SIG-M5 treated with dmso at 0.1 percent for 504 hours (cell line): ENCODE results near the gene FMNL2.

ENCODE experiments used
- DNase-seq: peaks from one replicate; lab custom pipeline; 2025; ENCODE audit not compliant: unreplicated experiment; lab: John Stamatoyannopoulos, UW

The FMNL2 gene

GRCh38 chr2:152569186-152569585 is 234.2 kb downstream of the FMNL2 start:
- DNase-seq, result no peak

- no peak for DNase-seq
Measured at GRCh38 chr2:152571048-152571766, 236.2 kb downstream of the FMNL2 start.

GRCh38 chr2:152572031-152572430 is 237.1 kb downstream of the FMNL2 start:
- no peak for DNase-seq

GRCh38 chr2:152573168-152573567 is 238.2 kb downstream of the FMNL2 start:
- peak; percentile 63 for DNase-seq

GRCh38 chr2:152577579-152577978 is 242.6 kb downstream of the FMNL2 start:
- DNase-seq, result no peak

- DNase-seq, result no peak
Measured at GRCh38 chr2:152578573-152578972, 243.6 kb downstream of the FMNL2 start.

GRCh38 chr2:152580714-152581113 is 245.7 kb downstream of the FMNL2 start:
- no peak for DNase-seq

- DNase-seq, result no peak
Measured at GRCh38 chr2:152581360-152581759, 246.4 kb downstream of the FMNL2 start.

- no peak for DNase-seq
Measured at GRCh38 chr2:152582081-152582480, 247.1 kb downstream of the FMNL2 start.

GRCh38 chr2:152583512-152584229 is 248.7 kb downstream of the FMNL2 start:
- DNase-seq, result no peak

GRCh38 chr2:152584301-152584700 is 249.3 kb downstream of the FMNL2 start:
- DNase-seq, result no peak

- no peak for DNase-seq
Measured at GRCh38 chr2:152585830-152586484, 251.0 kb downstream of the FMNL2 start.

GRCh38 chr2:152587187-152587947 is 252.4 kb downstream of the FMNL2 start:
- DNase-seq, result no peak

GRCh38 chr2:152588998-152589397 is 254.0 kb downstream of the FMNL2 start:
- no peak for DNase-seq

GRCh38 chr2:152594022-152594766 is 259.2 kb downstream of the FMNL2 start:
- DNase-seq, result peak; percentile 66

- DNase-seq, result no peak
Measured at GRCh38 chr2:152594792-152595191, 259.8 kb downstream of the FMNL2 start.

- DNase-seq, result no peak
Measured at GRCh38 chr2:152598975-152599759, 264.2 kb downstream of the FMNL2 start.

- DNase-seq, result no peak
Measured at GRCh38 chr2:152600051-152600657, 265.2 kb downstream of the FMNL2 start.

GRCh38 chr2:152600697-152601096 is 265.7 kb downstream of the FMNL2 start:
- DNase-seq, result no peak
